ENCODE data around the gene SOX6. TPM values are rescaled to one million over a fixed set of nuclear protein-coding genes. Genes with fewer than 3 reads are reported as not detected.

Gene SOX6
- total and polyA plus RNA-seq, 2 donors (not counting 1 experiment from before 2014, with no cell fraction given) = 3.0 to 5.1 TPM

DNA sequence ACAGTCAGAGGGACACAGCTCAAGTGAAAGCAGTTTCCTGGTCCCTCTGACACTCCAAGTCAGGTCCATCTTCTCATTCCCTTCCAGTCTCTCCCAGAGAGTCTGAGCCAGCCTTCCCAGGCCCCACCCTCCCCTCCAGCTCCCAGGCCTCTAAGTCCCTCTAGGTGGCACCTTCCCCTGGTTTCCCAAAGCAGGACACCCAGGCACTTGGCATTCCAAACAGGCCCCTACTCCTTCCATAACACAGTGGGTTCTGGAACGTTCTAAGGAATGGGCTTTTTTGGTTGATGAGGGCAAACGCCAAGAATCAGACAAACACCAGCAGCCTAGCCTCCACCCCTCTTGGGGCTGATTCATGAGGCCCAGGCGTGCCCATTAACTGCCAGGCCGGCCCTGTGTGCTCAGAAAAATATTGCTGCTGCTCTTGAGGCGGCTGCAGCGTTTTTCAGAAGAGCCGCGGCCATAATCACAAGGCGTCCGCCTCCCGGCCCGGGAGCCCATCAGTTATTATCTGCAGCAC, 418.7 kb downstream of the SOX6 start:
- Histone ChIP-seq H3K79me2 (ENCODE audit: control insufficient read depth, insufficient read depth, low read length) (no peaks in the 10 kb centered on the region), H3K9me3 (ENCODE audit: control insufficient read depth, insufficient read depth, low read depth, low read length) (no peaks in the 10 kb centered on the region), H3K4me3 (replicated peaks in 1 of 4; ENCODE audit: control extremely low read depth in 1 of 4, insufficient read depth in 1 of 4, low read depth in 3 of 4, low read length in 4 of 4) (no peak overlapping the region), H3K4me2 (ENCODE audit: extremely low read depth, insufficient read depth, low read length) (no peak overlapping the region), H3K36me3 (ENCODE audit: control insufficient read depth, insufficient read depth, low read length) (no peaks in the 10 kb centered on the region), H3K27me3 (ENCODE audit: control insufficient read depth, insufficient read depth, low read length) (no peaks in the 10 kb centered on the region), H2AFZ (ENCODE audit: low read length) (peak overlapping the region; percentile 60), H3K4me1 (ENCODE audit: control insufficient read depth, extremely low read depth, insufficient read depth, low read length) (peaks cover 2% of the 10 kb centered on the region), H3K27ac (ENCODE audit: insufficient read depth, low read length) (no peak overlapping the region), H3K9ac (ENCODE audit: insufficient read depth, low read length) (no peak overlapping the region), H4K20me1 (ENCODE audit: control insufficient read depth, extremely low read depth, insufficient read depth, low read length) (no peaks in the 10 kb centered on the region)
- TF ChIP-seq EZH2 (IDR thresholded peaks at IDR 0.05; ENCODE audit: low read length, missing control alignments) (no peak), CTCF (conservative IDR thresholded peaks at IDR 0.05 in 1 of 2, IDR thresholded peaks at IDR 0.05 in 1 of 2; ENCODE audit: low read depth in 1 of 2, low read length in 2 of 2) (peak in 1 of 2 donors; percentile 40)
- peak in 1 of 2 donors; percentile 54 for DNase-seq (ENCODE audit: low read depth in 2 of 2)

- Histone ChIP-seq H3K4me2 (ENCODE audit: extremely low read depth, insufficient read depth, low read length) (no peak overlapping the region), H3K36me3 (ENCODE audit: control insufficient read depth, insufficient read depth, low read length) (no peaks in the 10 kb centered on the region), H3K9me3 (ENCODE audit: control insufficient read depth, insufficient read depth, low read depth, low read length) (no peaks in the 10 kb centered on the region), H3K9ac (ENCODE audit: insufficient read depth, low read length) (no peak overlapping the region), H3K79me2 (ENCODE audit: control insufficient read depth, insufficient read depth, low read length) (no peaks in the 10 kb centered on the region), H3K27me3 (ENCODE audit: control insufficient read depth, insufficient read depth, low read length) (no peaks in the 10 kb centered on the region), H4K20me1 (ENCODE audit: control insufficient read depth, extremely low read depth, insufficient read depth, low read length) (no peaks in the 10 kb centered on the region), H2AFZ (ENCODE audit: low read length) (no peak overlapping the region), H3K27ac (ENCODE audit: insufficient read depth, low read length) (no peak overlapping the region), H3K4me1 (ENCODE audit: control insufficient read depth, extremely low read depth, insufficient read depth, low read length) (peaks cover 2% of the 10 kb centered on the region), H3K4me3 (replicated peaks in 1 of 4; ENCODE audit: control extremely low read depth in 1 of 4, insufficient read depth in 1 of 4, low read depth in 3 of 4, low read length in 4 of 4) (no peak overlapping the region)
- no peak for TF ChIP-seq CTCF (conservative IDR thresholded peaks at IDR 0.05 in 1 of 2, IDR thresholded peaks at IDR 0.05 in 1 of 2; ENCODE audit: low read depth in 1 of 2, low read length in 2 of 2)
- no peak for TF ChIP-seq EZH2 (IDR thresholded peaks at IDR 0.05; ENCODE audit: low read length, missing control alignments)
- DNase-seq (ENCODE audit: low read depth in 2 of 2) = no peak
These were observed 420.3 kb downstream of the SOX6 start for GRCh38 chr11:15936011-15936410.

DNA sequence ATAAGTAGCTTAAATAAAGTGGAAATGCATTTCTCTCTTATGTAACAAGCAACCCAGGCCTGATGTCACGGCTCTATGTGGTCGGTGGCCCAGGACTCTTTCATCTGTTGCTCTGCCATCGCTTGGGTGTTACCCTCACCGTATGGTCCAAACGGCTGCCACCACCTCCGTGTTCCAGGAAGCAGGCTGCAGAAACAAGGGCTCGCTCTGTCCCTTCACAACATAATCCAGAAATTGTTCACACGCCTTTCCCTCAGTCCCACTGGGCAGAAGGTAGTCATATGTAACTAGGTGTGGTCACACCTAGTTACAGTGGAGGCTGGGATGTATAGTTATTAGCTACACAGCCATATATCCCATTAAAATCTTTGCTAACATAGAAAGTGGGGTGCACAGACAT, 421.0 kb downstream of the SOX6 start:
- Histone ChIP-seq H3K27ac (ENCODE audit: insufficient read depth, low read length) (no peak overlapping the region), H3K36me3 (ENCODE audit: control insufficient read depth, insufficient read depth, low read length) (no peaks in the 10 kb centered on the region), H3K27me3 (ENCODE audit: control insufficient read depth, insufficient read depth, low read length) (no peaks in the 10 kb centered on the region), H3K9me3 (ENCODE audit: control insufficient read depth, insufficient read depth, low read depth, low read length) (no peaks in the 10 kb centered on the region), H3K4me3 (replicated peaks in 1 of 4; ENCODE audit: control extremely low read depth in 1 of 4, insufficient read depth in 1 of 4, low read depth in 3 of 4, low read length in 4 of 4) (no peak overlapping the region), H3K4me1 (ENCODE audit: control insufficient read depth, extremely low read depth, insufficient read depth, low read length) (peaks cover 2% of the 10 kb centered on the region), H4K20me1 (ENCODE audit: control insufficient read depth, extremely low read depth, insufficient read depth, low read length) (no peaks in the 10 kb centered on the region), H3K4me2 (ENCODE audit: extremely low read depth, insufficient read depth, low read length) (no peak overlapping the region), H3K9ac (ENCODE audit: insufficient read depth, low read length) (no peak overlapping the region), H2AFZ (ENCODE audit: low read length) (no peak overlapping the region), H3K79me2 (ENCODE audit: control insufficient read depth, insufficient read depth, low read length) (no peaks in the 10 kb centered on the region)
- no peak for TF ChIP-seq CTCF (conservative IDR thresholded peaks at IDR 0.05 in 1 of 2, IDR thresholded peaks at IDR 0.05 in 1 of 2; ENCODE audit: low read depth in 1 of 2, low read length in 2 of 2)
- no peak for TF ChIP-seq EZH2 (IDR thresholded peaks at IDR 0.05; ENCODE audit: low read length, missing control alignments)
- DNase-seq (ENCODE audit: low read depth in 2 of 2) = no peak

Measured in fibroblast of lung (primary cell).